AG09319 (cell line): Measurements from ENCODE around the gene SHISA9.
A peak's percentile ranks its signal among the peaks of the same experiment; 100 is the strongest.
"Not testable (repeated sequence)": the region's sequence is repeated elsewhere in the genome, so short reads cannot be mapped to it uniquely, and the experiment has no call there.

Source experiments
- DNase-seq: peaks from one replicate; pipeline ENCODE4 v3.0.0-alpha.2; 2010; ENCODE audit warnings: low read depth; ENCODE audit errors: extremely low read depth
- CTCF ChIP-seq: IDR thresholded peaks from 2 replicates; pipeline ENCODE4 v1.5.1; 2011; ENCODE audit warnings: low read depth, mild to moderate bottlenecking, inconsistent platforms, low read length, moderate library complexity

The SHISA9 gene

GRCh38 chr16:12904329-12904671 lies 2.9 kb downstream of the SHISA9 start:
- no peak for DNase-seq
- no peak for TF ChIP-seq CTCF

- no peak for DNase-seq
- no peak for TF ChIP-seq CTCF
These were observed 4.9 kb downstream of the SHISA9 start for GRCh38 chr16:12906271-12906670.

GRCh38 chr16:12906765-12907516 lies 5.5 kb downstream of the SHISA9 start:
- no peak for DNase-seq

GRCh38 chr16:12907670-12908233 lies 6.4 kb downstream of the SHISA9 start:
- TF ChIP-seq CTCF, result peak; percentile 2
- no peak for DNase-seq

More at GRCh38 chr16:12906765-12907516, 5.5 kb downstream of the SHISA9 start:
- no peak for TF ChIP-seq CTCF

- no peak for DNase-seq
- no peak for TF ChIP-seq CTCF
These were observed 15.8 kb downstream of the SHISA9 start for GRCh38 chr16:12917246-12917645.

GRCh38 chr16:12917653-12918052 lies 16.3 kb downstream of the SHISA9 start:
- TF ChIP-seq CTCF, result no peak
- DNase-seq, result no peak

GRCh38 chr16:12920739-12921138 lies 19.3 kb downstream of the SHISA9 start:
- no peak for DNase-seq
- no peak for TF ChIP-seq CTCF

- not testable (repeated sequence) for DNase-seq
These were observed 22.2 kb downstream of the SHISA9 start for GRCh38 chr16:12923640-12924039.
